ENCODE results near the gene EPN2. TPM values are rescaled to one million over a fixed set of nuclear protein-coding genes. Genes with fewer than 3 reads are reported as not detected.

Gene EPN2
- total and polyA plus RNA-seq, 4 donors = 5.6 to 23.8 (median 12.2) TPM

- WGBS = 91% methylated on average over 4 of the region's 4 CpGs
- H3K9ac ChIP-seq (ENCODE audit: low read depth in 1 of 2, low read length in 2 of 2) = no peak overlapping the region
- TF ChIP-seq NR2F2 (IDR thresholded peaks at IDR 0.05) = no peak
- TF ChIP-seq RXRA (IDR thresholded peaks at IDR 0.05) = no peak
- TF ChIP-seq, protein P1, sequence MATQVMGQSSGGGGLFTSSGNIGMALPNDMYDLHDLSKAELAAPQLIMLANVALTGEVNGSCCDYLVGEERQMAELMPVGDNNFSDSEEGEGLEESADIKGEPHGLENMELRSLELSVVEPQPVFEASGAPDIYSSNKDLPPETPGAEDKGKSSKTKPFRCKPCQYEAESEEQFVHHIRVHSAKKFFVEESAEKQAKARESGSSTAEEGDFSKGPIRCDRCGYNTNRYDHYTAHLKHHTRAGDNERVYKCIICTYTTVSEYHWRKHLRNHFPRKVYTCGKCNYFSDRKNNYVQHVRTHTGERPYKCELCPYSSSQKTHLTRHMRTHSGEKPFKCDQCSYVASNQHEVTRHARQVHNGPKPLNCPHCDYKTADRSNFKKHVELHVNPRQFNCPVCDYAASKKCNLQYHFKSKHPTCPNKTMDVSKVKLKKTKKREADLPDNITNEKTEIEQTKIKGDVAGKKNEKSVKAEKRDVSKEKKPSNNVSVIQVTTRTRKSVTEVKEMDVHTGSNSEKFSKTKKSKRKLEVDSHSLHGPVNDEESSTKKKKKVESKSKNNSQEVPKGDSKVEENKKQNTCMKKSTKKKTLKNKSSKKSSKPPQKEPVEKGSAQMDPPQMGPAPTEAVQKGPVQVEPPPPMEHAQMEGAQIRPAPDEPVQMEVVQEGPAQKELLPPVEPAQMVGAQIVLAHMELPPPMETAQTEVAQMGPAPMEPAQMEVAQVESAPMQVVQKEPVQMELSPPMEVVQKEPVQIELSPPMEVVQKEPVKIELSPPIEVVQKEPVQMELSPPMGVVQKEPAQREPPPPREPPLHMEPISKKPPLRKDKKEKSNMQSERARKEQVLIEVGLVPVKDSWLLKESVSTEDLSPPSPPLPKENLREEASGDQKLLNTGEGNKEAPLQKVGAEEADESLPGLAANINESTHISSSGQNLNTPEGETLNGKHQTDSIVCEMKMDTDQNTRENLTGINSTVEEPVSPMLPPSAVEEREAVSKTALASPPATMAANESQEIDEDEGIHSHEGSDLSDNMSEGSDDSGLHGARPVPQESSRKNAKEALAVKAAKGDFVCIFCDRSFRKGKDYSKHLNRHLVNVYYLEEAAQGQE (IDR thresholded peaks at IDR 0.05) = no peak
- TF ChIP-seq RAD21 (IDR thresholded peaks at IDR 0.05) = no peak
- no peak for TF ChIP-seq HNF4A (conservative IDR thresholded peaks at IDR 0.05)
- DNase-seq (ENCODE audit: low spot score) = no peak
- peaks cover 3 to 31% (median 16%) of the 10 kb centered on the region in 4 donors for H3K4me1 ChIP-seq (ENCODE audit: control insufficient read depth in 4 of 4, insufficient read depth in 4 of 4, low read length in 3 of 4)
- H3K9me3 ChIP-seq (ENCODE audit: control insufficient read depth in 4 of 4, low read length in 3 of 4) = no peaks in the 10 kb centered on the region
- H3K36me3 ChIP-seq (ENCODE audit: control insufficient read depth in 4 of 4, insufficient read depth in 3 of 4, low read depth in 1 of 4, low read length in 3 of 4) = no peaks in the 10 kb centered on the region
- H3K4me3 ChIP-seq (ENCODE audit: low read depth in 1 of 3, low read length in 3 of 3) = no peak overlapping the region
- no peaks in the 10 kb centered on the region for H3K27me3 ChIP-seq (ENCODE audit: control insufficient read depth in 4 of 4, insufficient read depth in 4 of 4, low read length in 3 of 4)
- H3K27ac ChIP-seq (ENCODE audit: low read depth in 1 of 2, low read length in 2 of 2) = no peak overlapping the region
These were observed 128.3 kb downstream of the EPN2 start for GRCh38 chr17:19365499-19365817.

- H3K9ac ChIP-seq (ENCODE audit: low read depth in 1 of 2, low read length in 2 of 2) = no peak overlapping the region
- H3K4me3 ChIP-seq (ENCODE audit: low read depth in 1 of 3, low read length in 3 of 3) = no peak overlapping the region
- peaks cover 4 to 31% (median 16%) of the 10 kb centered on the region in 4 donors for H3K4me1 ChIP-seq (ENCODE audit: control insufficient read depth in 4 of 4, insufficient read depth in 4 of 4, low read length in 3 of 4)
- DNase-seq (ENCODE audit: low spot score) = no peak
- no peaks in the 10 kb centered on the region for H3K36me3 ChIP-seq (ENCODE audit: control insufficient read depth in 4 of 4, insufficient read depth in 3 of 4, low read depth in 1 of 4, low read length in 3 of 4)
- no peaks in the 10 kb centered on the region for H3K9me3 ChIP-seq (ENCODE audit: control insufficient read depth in 4 of 4, low read length in 3 of 4)
- TF ChIP-seq, protein P2, sequence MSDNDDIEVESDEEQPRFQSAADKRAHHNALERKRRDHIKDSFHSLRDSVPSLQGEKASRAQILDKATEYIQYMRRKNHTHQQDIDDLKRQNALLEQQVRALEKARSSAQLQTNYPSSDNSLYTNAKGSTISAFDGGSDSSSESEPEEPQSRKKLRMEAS (IDR thresholded peaks at IDR 0.05) = no peak
- TF ChIP-seq, protein P3, sequence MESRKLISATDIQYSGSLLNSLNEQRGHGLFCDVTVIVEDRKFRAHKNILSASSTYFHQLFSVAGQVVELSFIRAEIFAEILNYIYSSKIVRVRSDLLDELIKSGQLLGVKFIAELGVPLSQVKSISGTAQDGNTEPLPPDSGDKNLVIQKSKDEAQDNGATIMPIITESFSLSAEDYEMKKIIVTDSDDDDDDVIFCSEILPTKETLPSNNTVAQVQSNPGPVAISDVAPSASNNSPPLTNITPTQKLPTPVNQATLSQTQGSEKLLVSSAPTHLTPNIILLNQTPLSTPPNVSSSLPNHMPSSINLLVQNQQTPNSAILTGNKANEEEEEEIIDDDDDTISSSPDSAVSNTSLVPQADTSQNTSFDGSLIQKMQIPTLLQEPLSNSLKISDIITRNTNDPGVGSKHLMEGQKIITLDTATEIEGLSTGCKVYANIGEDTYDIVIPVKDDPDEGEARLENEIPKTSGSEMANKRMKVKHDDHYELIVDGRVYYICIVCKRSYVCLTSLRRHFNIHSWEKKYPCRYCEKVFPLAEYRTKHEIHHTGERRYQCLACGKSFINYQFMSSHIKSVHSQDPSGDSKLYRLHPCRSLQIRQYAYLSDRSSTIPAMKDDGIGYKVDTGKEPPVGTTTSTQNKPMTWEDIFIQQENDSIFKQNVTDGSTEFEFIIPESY (IDR thresholded peaks at IDR 0.05) = no peak
- TF ChIP-seq GABPA (IDR thresholded peaks at IDR 0.05 in 1 of 2, conservative IDR thresholded peaks at IDR 0.05 in 1 of 2) = no peak
- TF ChIP-seq TAF1 (conservative IDR thresholded peaks at IDR 0.05) = no peak
- TF ChIP-seq, protein P1 (IDR thresholded peaks at IDR 0.05) = no peak
- no peak for TF ChIP-seq RXRA (IDR thresholded peaks at IDR 0.05)
- TF ChIP-seq NR2F2 (IDR thresholded peaks at IDR 0.05) = no peak
- TF ChIP-seq HNF4A (conservative IDR thresholded peaks at IDR 0.05) = no peak
- no peak for TF ChIP-seq JUND (IDR thresholded peaks at IDR 0.05)
- TF ChIP-seq SP1 (IDR thresholded peaks at IDR 0.05) = no peak
- no peak for TF ChIP-seq YY1 (IDR thresholded peaks at IDR 0.05)
- TF ChIP-seq, protein P4, sequence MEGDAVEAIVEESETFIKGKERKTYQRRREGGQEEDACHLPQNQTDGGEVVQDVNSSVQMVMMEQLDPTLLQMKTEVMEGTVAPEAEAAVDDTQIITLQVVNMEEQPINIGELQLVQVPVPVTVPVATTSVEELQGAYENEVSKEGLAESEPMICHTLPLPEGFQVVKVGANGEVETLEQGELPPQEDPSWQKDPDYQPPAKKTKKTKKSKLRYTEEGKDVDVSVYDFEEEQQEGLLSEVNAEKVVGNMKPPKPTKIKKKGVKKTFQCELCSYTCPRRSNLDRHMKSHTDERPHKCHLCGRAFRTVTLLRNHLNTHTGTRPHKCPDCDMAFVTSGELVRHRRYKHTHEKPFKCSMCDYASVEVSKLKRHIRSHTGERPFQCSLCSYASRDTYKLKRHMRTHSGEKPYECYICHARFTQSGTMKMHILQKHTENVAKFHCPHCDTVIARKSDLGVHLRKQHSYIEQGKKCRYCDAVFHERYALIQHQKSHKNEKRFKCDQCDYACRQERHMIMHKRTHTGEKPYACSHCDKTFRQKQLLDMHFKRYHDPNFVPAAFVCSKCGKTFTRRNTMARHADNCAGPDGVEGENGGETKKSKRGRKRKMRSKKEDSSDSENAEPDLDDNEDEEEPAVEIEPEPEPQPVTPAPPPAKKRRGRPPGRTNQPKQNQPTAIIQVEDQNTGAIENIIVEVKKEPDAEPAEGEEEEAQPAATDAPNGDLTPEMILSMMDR (IDR thresholded peaks at IDR 0.05; ENCODE audit: low read depth, low read length, missing input control) = no peak
- H3K27me3 ChIP-seq (ENCODE audit: control insufficient read depth in 4 of 4, insufficient read depth in 4 of 4, low read length in 3 of 4) = no peaks in the 10 kb centered on the region
- no peak overlapping the region for H3K27ac ChIP-seq (ENCODE audit: low read depth in 1 of 2, low read length in 2 of 2)
- 90% methylated on average over 9 of the region's 9 CpGs for WGBS
These were observed 128.9 kb downstream of the EPN2 start for GRCh38 chr17:19365833-19366636.

Measured in liver (tissue), 9 donors.